Measurements from ENCODE around the gene ZBTB7A.

The ZBTB7A gene

DNA sequence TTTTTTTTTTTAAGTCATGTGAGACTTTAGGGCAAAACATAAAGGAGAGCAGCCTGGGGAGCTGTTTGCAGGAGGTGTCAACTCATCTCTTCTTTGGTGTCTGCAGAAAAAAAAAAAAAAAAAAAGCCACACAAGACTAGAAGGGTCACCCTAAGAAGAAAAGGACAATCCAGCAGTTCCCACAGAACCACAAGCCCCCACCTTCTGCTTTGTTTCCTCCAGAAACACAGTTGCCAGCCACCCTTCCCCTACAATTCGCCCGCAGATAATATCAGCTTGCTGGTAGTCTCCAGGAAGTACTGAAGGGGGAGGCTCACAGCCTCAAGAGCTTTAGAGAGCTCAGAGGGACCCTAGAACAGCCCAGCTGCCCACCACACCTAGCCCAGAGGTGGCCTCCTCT, 22.3 kb upstream of the ZBTB7A start:
- Mint-ChIP-seq H3K36me3 (ENCODE audit: insufficient read depth) (peaks cover 31% of the 10 kb centered on the region), H3K27ac (peak overlapping the region; percentile 87 to 93), H3K4me3 (peak overlapping the region; percentile 78 to 82), H3K4me1 (ENCODE audit: low read depth in 2 of 2) (peaks cover 31 to 38% of the 10 kb centered on the region in 2 donors), H3K9me3 (no peaks in the 10 kb centered on the region), H3K27me3 (no peaks in the 10 kb centered on the region)
- ATAC-seq (replicated peaks) = peak; percentile 76
- peak; percentile 64 for DNase-seq

DNA sequence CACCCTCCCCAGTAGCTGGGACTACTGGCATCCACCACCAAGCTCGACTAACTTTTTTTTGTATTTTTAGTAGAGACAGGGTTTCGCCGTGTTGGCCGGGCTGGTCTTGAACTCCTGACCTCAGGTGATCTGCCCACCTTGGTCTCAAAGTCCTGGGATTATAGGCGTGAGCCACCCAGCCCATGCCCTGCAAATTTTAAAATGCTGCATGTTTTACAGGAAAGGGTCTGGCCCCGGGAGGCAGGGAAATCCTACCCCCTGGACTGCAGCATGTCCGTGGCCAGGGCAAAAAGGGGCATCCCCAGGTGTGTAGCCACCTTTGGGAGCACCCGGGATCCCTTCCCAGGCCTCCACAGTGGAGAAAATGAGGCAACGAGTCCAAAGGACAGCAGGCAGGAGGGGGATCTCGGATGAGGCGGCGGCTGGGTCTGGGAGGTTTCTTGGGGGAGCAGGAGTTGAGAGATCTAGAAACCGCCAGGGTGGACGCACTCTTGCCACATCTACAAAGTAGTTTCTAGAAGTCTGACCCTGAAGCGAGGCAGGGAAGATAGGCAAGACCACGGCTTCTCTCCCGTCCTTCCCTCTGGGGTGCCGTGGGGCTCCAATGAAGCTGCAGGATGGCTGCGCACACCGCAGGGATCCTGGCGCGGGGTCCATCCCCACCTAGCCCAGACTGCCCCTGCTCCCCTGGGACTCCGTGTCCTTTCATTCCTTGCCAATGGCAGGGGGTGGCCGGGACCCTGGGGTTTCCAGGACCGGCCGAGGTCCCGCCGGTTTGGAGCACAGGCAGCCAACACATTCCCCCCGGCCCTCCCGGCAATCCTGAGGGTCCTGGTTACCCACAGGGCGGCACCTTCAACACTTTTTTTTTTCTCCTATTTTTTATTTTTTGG, 21.3 kb upstream of the ZBTB7A start:
- Mint-ChIP-seq H3K27ac (peak overlapping the region; percentile 87 to 93), H3K4me3 (peak overlapping the region; percentile 78 to 82), H3K36me3 (ENCODE audit: insufficient read depth) (peaks cover 31% of the 10 kb centered on the region), H3K9me3 (no peaks in the 10 kb centered on the region), H3K4me1 (ENCODE audit: low read depth in 2 of 2) (peaks cover 31 to 46% of the 10 kb centered on the region in 2 donors), H3K27me3 (no peaks in the 10 kb centered on the region)
- DNase-seq = no peak
- no peak for ATAC-seq (replicated peaks)

DNA sequence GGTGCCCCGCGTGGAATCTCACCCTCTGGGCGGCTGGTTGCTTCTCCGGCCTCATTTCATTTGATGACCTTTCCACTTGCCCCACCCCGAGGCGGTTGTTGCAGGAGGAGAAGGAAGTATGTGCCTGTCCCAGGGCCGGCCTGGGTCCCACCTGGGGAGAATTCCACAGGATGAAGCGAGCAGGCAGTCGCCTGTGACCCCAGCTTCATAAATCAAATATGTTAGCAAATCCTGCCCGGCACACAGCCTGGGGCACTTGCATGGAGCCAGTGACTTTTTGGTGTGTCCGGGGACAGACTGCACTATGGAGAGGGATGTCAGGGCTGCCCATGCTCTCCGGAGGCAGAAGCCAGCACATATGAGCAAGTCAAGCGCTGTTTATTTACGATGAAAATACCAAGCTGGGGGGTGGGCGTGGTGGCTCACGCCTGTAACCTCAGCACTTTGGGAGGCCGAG, 19.7 kb upstream of the ZBTB7A start:
- Mint-ChIP-seq H3K27me3 (no peaks in the 10 kb centered on the region), H3K36me3 (ENCODE audit: insufficient read depth) (peaks cover 23% of the 10 kb centered on the region), H3K4me3 (peak overlapping the region in 1 of 2 donors; percentile 38), H3K9me3 (no peaks in the 10 kb centered on the region), H3K27ac (peak overlapping the region in 1 of 2 donors; percentile 93), H3K4me1 (ENCODE audit: low read depth in 2 of 2) (peaks cover 31 to 49% of the 10 kb centered on the region in 2 donors)
- ATAC-seq (replicated peaks) = no peak
- DNase-seq = no peak

DNA sequence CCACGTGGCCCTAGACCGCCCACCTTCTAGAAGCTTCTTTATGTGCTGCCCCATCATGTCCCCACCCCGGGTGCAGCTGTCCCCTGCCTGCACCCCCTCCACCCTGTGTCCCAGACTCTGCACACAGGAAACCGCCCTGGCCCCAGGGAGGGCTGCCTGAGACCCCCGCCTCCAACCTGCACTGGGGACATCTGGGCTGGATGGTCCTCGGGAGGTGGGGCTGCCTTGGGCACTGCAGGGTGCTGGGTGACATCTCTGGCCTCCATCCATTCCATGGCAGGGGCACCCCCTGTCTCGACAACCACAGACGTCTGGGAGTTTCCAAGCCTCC, 17.8 kb upstream of the ZBTB7A start:
- no peak for DNase-seq
- Mint-ChIP-seq H3K27ac (peak overlapping the region; percentile 90 to 94), H3K36me3 (ENCODE audit: insufficient read depth) (peaks cover 15% of the 10 kb centered on the region), H3K9me3 (no peaks in the 10 kb centered on the region), H3K4me1 (ENCODE audit: low read depth in 2 of 2) (peaks cover 28 to 51% of the 10 kb centered on the region in 2 donors), H3K4me3 (peak overlapping the region; percentile 75 to 78), H3K27me3 (no peaks in the 10 kb centered on the region)
- no peak for ATAC-seq (replicated peaks)

DNA sequence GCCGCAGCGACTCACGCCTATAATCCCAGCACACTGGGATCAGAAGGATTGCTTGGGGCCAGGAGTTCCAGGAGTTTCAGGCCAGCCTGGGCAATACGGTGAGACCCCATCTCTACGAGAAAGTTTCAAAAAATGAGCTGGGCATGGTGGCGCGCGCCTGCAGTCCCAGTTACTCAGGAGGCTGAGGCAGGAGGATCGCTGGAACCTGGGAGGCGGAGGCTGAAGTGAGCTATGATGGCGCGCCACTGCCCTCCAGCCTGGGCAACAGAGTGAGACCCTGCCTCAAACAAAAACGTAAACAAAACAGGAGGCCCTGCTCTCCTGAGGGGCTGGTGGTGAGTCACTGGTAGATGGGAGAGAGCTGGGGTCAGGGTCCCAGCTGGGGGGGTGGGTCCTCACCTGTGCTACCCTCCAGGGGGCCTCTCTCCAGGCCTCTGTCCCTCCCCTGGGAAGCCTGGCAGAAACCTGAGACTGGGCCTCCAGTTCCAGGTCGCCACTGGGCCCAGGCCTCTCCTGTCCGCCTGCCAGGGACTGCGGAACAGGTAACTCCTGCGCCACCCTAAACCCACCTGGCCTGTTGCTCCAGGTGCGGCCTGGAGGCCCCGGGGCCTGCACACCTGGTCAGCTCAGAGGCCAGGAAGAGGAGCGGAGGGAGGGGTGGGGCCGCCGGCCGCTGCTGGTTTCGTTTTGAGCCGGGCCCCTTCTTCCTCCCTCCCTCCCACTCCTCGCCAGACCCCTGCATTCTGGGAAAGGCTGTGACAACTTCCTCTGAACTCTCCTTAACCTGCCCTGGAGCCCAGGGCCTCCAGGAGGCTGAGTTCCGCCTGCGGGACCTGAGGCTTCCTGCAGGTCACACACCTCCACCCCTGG, 17.2 kb upstream of the ZBTB7A start:
- H3K27ac Mint-ChIP-seq = peak overlapping the region; percentile 90 to 94
- peak; percentile 59 for ATAC-seq (replicated peaks)
- peak overlapping the region; percentile 75 to 78 for H3K4me3 Mint-ChIP-seq
- peaks cover 9% of the 10 kb centered on the region for H3K36me3 Mint-ChIP-seq (ENCODE audit: insufficient read depth)
- DNase-seq = peak in 2 of 3 experiments; percentile 47 to 50
- H3K9me3 Mint-ChIP-seq = no peaks in the 10 kb centered on the region
- peaks cover 22 to 46% of the 10 kb centered on the region in 2 donors for H3K4me1 Mint-ChIP-seq (ENCODE audit: low read depth in 2 of 2)
- no peaks in the 10 kb centered on the region for H3K27me3 Mint-ChIP-seq

DNA sequence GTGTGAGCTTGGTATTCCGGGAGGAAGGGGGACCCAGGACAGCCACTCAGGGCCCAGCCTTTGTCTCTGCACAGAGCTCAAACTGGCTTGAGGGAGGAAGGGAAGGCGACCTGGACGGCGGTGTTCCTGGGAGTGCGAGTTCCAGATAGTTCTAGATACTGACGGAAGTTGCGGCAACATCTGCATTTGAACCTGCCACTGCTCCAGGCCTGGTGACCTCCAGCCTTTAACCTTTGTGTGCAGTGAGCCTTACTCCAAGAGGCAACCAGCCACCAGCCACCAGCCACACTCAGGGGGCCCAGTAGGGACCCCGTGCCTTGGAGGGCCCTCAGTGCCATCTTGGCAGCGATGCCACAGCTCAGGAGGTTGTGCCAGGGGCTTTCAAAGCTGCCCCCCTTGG, 15.5 kb upstream of the ZBTB7A start:
- peaks cover 7% of the 10 kb centered on the region for H3K36me3 Mint-ChIP-seq (ENCODE audit: insufficient read depth)
- no peak overlapping the region for H3K4me3 Mint-ChIP-seq
- DNase-seq (no peak), ATAC-seq (replicated peaks) (no peak)
- H3K9me3 Mint-ChIP-seq = no peaks in the 10 kb centered on the region
- peaks cover 18 to 43% of the 10 kb centered on the region in 2 donors for H3K4me1 Mint-ChIP-seq (ENCODE audit: low read depth in 2 of 2)
- H3K27me3 Mint-ChIP-seq = no peaks in the 10 kb centered on the region
- H3K27ac Mint-ChIP-seq = peak overlapping the region in 1 of 2 donors; percentile 83

DNA sequence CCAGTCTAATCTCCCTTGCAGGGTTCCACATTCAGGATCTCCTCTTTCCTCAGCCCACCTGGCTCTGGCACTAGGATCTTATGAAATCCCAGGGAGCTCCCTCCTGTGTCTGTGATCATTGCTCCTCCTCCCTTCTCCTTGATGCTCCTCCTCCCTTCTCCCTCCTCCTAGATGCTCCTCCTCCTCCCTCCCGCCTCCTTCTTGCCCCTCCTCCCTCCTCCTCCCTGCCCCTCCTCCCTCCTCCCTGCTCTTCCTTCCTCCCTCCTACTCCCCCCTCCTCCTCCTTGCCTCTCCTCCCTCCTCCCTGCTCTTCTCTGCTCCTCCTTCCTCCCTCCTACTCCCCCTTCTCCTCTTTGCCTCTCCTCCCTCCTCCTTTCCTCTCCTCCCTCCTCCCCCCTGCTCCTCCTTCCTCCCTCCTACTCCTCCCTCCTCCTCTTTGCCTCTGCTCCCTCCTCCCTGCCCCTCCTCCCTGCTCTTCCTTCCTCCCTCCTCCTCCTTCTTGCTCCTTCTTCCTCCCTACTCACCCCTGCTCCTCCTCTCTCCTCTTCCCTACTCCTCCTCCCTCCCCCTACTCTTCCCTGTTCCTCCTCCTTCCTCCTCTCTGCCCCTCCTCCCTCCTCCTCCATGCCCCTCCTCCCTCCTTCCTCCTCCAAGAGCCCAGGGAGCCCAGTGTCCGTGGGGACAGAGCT, 14.9 kb upstream of the ZBTB7A start:
- ATAC-seq (replicated peaks) (no peak), DNase-seq (no peak)
- Mint-ChIP-seq H3K4me3 (no peak overlapping the region), H3K36me3 (ENCODE audit: insufficient read depth) (peaks cover 7% of the 10 kb centered on the region), H3K9me3 (no peaks in the 10 kb centered on the region), H3K4me1 (ENCODE audit: low read depth in 2 of 2) (peaks cover 20 to 41% of the 10 kb centered on the region in 2 donors), H3K27ac (peak overlapping the region; percentile 58 to 83), H3K27me3 (no peaks in the 10 kb centered on the region)

DNA sequence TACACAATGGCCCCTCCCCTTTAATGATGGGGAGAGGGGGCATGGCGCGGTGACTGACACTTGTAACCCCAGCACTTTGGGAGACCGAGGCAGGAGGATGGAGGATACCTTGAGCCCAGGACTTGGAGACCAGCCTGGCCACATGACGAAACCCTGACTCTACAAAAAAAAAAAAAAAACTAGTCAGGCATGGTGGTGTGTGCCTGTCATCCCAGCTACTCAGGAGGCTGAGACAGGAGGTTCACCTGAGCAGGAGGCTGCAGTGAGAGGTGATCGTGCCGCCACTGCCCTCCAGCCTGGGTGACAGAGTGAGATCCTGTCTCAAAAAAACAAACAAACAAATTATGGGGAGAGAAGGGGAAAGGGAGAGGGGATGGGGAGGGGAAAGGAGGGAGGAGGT, 13.8 kb upstream of the ZBTB7A start:
- DNase-seq = no peak
- Mint-ChIP-seq H3K4me3 (peak overlapping the region in 1 of 2 donors; percentile 10), H3K27ac (peak overlapping the region; percentile 58 to 83)

DNA sequence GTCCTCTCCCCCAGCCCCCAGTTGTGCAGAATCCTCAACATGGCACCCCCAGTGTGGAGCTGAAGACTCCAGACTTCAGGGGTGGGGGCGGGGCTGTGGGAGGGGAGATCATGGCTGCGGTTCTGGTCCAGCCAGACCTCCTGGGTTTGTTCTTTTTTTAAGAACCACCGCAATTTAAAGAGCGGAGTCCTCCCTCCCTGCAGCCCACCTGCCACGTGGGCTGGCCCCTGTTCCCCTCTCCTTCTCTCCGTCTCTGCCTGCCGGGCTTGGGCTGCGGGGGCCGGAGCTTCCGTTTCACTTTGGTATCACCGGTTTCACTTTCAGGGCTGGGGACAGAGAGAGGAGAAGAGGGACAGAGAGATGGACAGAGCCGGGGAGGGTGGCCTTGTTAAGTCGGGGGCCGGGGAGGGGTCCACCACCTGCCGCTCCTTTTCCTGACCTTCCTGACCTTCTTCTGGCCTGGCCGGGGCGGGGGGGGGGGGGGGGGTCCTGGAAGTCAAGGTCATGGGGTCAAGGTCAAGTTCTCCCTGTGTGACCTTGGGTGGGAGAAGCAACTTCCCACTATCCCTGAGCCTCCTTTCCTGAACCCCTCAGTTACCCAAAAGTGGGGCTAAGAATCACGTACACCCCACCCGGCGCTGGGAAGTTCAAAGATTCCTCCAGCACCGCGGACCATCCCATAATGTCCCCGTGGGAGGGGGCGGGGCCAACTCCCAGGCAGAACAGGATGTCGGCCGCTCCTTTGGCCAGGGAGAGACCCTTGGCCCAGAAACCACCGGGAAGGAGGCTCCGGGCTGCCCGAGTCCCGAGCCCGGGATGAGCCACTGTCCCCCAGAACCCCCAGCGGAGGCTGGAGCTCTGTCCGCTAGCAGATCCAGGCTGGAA, 11.3 kb upstream of the ZBTB7A start:
- H3K4me1 Mint-ChIP-seq (ENCODE audit: low read depth in 2 of 2) = peaks cover 11 to 22% of the 10 kb centered on the region in 2 donors
- no peaks in the 10 kb centered on the region for H3K9me3 Mint-ChIP-seq
- DNase-seq (no peak), ATAC-seq (replicated peaks) (peak; percentile 78)
- H3K27ac Mint-ChIP-seq = peak overlapping the region; percentile 84 to 86
- no peaks in the 10 kb centered on the region for H3K27me3 Mint-ChIP-seq
- H3K4me3 Mint-ChIP-seq = peak overlapping the region; percentile 83 to 85
- H3K36me3 Mint-ChIP-seq (ENCODE audit: insufficient read depth) = peaks cover 4% of the 10 kb centered on the region

More for the DNA sequence above, 13.8 kb upstream of the ZBTB7A start:
- H3K9me3 Mint-ChIP-seq = no peaks in the 10 kb centered on the region
- no peak for ATAC-seq (replicated peaks)
- peaks cover 7% of the 10 kb centered on the region for H3K36me3 Mint-ChIP-seq (ENCODE audit: insufficient read depth)
- peaks cover 15 to 33% of the 10 kb centered on the region in 2 donors for H3K4me1 Mint-ChIP-seq (ENCODE audit: low read depth in 2 of 2)
- no peaks in the 10 kb centered on the region for H3K27me3 Mint-ChIP-seq

DNA sequence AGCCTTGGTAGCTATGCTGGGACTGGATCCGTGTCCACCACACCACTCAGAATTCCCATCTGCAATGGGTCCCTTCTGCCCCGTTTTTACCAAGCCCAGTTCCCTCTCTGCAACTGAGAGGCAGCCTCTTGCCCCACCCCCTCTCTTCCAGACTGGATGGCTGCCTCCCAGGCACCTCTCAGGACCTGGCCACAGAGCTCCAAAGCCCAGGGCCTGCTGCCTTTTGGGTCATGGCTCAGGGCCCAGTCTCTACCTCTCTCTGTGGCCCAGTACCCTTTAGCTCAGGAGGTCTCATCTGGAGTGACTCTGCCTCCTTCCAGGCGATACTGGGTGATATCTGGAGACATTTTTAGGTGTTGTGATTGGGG, 10.3 kb upstream of the ZBTB7A start:
- DNase-seq (no peak), ATAC-seq (replicated peaks) (no peak)
- Mint-ChIP-seq H3K4me3 (peak overlapping the region; percentile 83 to 85), H3K9me3 (no peaks in the 10 kb centered on the region), H3K36me3 (ENCODE audit: insufficient read depth) (peaks cover 4% of the 10 kb centered on the region), H3K4me1 (ENCODE audit: low read depth in 2 of 2) (peaks cover 11 to 19% of the 10 kb centered on the region in 2 donors), H3K27me3 (no peaks in the 10 kb centered on the region), H3K27ac (peak overlapping the region; percentile 84 to 86)

DNA sequence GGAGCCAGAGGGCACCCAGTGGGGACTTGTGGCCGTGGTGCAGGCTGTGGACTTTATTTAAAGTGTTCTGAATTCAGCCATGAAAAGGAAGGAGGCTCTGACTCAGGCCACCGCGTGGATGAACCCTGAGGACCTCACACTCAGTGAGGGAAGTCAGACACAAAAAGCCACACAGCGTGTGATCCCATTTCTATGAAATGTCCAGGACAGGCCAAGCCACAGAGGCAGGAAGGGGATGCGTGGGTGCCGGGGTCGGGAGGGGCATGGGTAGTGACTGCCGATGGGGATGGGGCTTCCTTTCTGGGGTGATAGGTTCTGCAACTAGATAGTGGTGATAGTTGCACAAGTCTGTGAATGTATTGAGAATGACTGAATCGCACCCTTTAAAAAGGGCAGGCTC, 8.7 kb upstream of the ZBTB7A start:
- no peak for DNase-seq
- Mint-ChIP-seq H3K9me3 (no peaks in the 10 kb centered on the region), H3K27ac (peak overlapping the region in 1 of 2 donors; percentile 83), H3K4me1 (ENCODE audit: low read depth in 2 of 2) (peaks cover 11 to 17% of the 10 kb centered on the region in 2 donors), H3K36me3 (ENCODE audit: insufficient read depth) (peaks cover 4% of the 10 kb centered on the region), H3K4me3 (peak overlapping the region in 1 of 2 donors; percentile 25), H3K27me3 (no peaks in the 10 kb centered on the region)
- no peak for ATAC-seq (replicated peaks)

DNA sequence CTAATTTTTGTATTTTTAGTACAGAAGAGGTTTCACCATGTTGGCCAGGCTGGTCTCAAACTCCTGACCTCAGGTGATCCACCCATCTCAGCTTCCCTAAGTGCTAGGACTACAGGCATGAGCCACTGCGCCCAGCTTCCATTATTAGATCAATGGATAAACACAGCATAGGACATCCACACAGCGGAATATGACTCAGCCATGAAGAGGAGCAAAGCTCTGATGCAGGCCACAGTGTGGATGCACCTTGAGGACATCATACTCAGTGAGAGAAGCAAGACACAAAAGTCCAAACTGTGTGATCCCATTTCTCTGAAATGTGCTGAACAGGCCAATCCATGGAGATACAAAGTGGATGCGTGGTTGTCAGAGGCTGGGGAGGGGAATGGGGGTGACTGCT, 4.9 kb upstream of the ZBTB7A start:
- Mint-ChIP-seq H3K36me3 (ENCODE audit: insufficient read depth) (peaks cover 11% of the 10 kb centered on the region), H3K27me3 (no peaks in the 10 kb centered on the region), H3K9me3 (no peaks in the 10 kb centered on the region), H3K4me3 (no peak overlapping the region), H3K4me1 (ENCODE audit: low read depth in 2 of 2) (peaks cover 18 to 22% of the 10 kb centered on the region in 2 donors), H3K27ac (no peak overlapping the region)
- DNase-seq (no peak), ATAC-seq (replicated peaks) (no peak)
